ENCODE data around the gene ST6GAL1.
A peak's percentile ranks its signal among the peaks of the same experiment; 100 is the strongest.

ST6GAL1 gene

GRCh38 chr3:187098923-187099512, 168.7 kb downstream of the ST6GAL1 start:
- H3K27me3 ChIP-seq = no peaks in the 10 kb centered on the region
- no peak for DNase-seq
- H3K27ac ChIP-seq = no peak overlapping the region
- peaks cover 0 to 37% (median 23%) of the 10 kb centered on the region in 4 donors for H3K4me1 ChIP-seq
- H3K36me3 ChIP-seq = no peaks in the 10 kb centered on the region
- no peak for TF ChIP-seq CTCF (IDR thresholded peaks at IDR 0.05)
- H3K9me3 ChIP-seq = peaks cover 0 to 8% (median 0%) of the 10 kb centered on the region in 3 donors
- H3K4me3 ChIP-seq = no peak overlapping the region
- intact Hi-C loops (cut with DNase I; ENCODE audit: low total_unique reads) = no loop called here

- TF ChIP-seq CTCF (IDR thresholded peaks at IDR 0.05) = no peak
- intact Hi-C loops (cut with DNase I; ENCODE audit: low total_unique reads) = loop anchor here (10.0 kb wide), 1 partner anchor 167 kb away; the partner anchor contains the start of gene ST6GAL1
- Histone ChIP-seq H3K4me1 (peaks cover 0 to 58% (median 36%) of the 10 kb centered on the region in 4 donors), H3K9me3 (peaks cover 0 to 4% (median 0%) of the 10 kb centered on the region in 3 donors), H3K36me3 (no peaks in the 10 kb centered on the region), H3K27me3 (no peaks in the 10 kb centered on the region), H3K4me3 (peak overlapping the region; percentile 39 to 45), H3K27ac (peak overlapping the region; percentile 84)
- DNase-seq = peak; percentile 75 to 89
Observed at GRCh38 chr3:187101184-187102072, 171.1 kb downstream of the ST6GAL1 start.

DNA sequence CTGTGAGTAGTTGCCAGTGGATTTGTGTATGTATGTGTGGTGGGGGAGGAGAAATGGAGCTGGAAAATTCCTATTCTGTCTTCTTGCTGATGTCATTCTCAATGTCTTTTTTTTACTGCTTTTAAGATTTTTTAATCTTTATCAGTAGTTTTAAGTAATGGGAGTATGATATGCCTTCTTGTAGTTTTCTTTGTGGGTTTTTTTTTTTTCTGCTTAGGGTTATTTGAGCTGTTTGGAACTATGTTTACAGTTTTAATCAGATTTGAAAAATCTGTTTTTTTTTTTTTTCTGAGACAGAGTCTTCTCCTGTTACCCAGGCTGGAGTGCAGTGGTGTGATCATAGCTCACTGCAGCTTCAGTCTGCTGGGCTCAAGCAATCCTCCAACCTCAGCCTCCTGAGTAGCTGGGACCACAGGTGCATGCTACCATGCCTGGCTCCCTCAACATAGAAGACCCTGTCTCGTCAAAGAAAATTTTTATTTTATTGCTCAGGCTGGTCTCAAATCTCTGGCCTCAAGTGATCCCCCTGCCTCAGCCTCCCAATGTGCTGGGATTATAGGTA, 171.8 kb downstream of the ST6GAL1 start:
- peak in 1 of 2 donors; percentile 60 for DNase-seq
- no peaks in the 10 kb centered on the region for H3K36me3 ChIP-seq
- no peaks in the 10 kb centered on the region for H3K9me3 ChIP-seq
- no peak for TF ChIP-seq CTCF (IDR thresholded peaks at IDR 0.05)
- H3K27ac ChIP-seq = peak overlapping the region; percentile 84
- no peaks in the 10 kb centered on the region for H3K27me3 ChIP-seq
- intact Hi-C loops (cut with DNase I; ENCODE audit: low total_unique reads) = loop anchor here (10.0 kb wide), 1 partner anchor 167 kb away; the partner anchor contains the start of gene ST6GAL1
- peak overlapping the region; percentile 39 to 45 for H3K4me3 ChIP-seq
- H3K4me1 ChIP-seq = peaks cover 0 to 65% (median 36%) of the 10 kb centered on the region in 4 donors

DNA sequence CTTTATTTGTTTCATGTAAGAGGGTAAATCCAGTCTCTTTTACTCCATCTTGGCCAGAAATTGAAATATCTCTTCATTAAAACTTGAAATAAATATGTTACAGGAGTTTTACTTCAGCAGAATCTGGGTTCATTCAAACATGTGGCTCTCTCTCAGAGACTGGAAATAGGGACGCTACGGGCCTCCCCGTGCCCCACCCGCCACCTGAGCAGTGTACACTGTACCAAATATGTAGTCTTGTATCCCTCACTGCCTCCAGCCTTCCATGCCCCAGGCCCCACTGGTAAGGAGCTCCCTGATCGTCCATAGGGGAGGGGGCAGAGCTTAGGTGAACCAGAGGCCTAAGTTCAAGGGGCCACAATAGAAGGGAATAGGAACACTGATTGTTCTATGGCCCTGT, 172.9 kb downstream of the ST6GAL1 start:
- H3K27me3 ChIP-seq = no peaks in the 10 kb centered on the region
- no peaks in the 10 kb centered on the region for H3K36me3 ChIP-seq
- TF ChIP-seq CTCF (IDR thresholded peaks at IDR 0.05) = no peak
- peaks cover 0 to 76% (median 45%) of the 10 kb centered on the region in 4 donors for H3K4me1 ChIP-seq
- no peak overlapping the region for H3K4me3 ChIP-seq
- peak overlapping the region; percentile 84 for H3K27ac ChIP-seq
- no peak for DNase-seq
- intact Hi-C loops (cut with DNase I; ENCODE audit: low total_unique reads) = loop anchor here (10.0 kb wide), 1 partner anchor 168 kb away; the partner anchor contains the start of gene ST6GAL1
- no peaks in the 10 kb centered on the region for H3K9me3 ChIP-seq

- intact Hi-C loops (cut with DNase I; ENCODE audit: low total_unique reads) = loop anchor here (10.0 kb wide), 1 partner anchor 170 kb away; the partner anchor contains the start of gene ST6GAL1
Observed at GRCh38 chr3:187104342-187104741, 174.0 kb downstream of the ST6GAL1 start.

More at GRCh38 chr3:187104342-187104741, 174.0 kb downstream of the ST6GAL1 start:
- peaks cover 0 to 84% (median 50%) of the 10 kb centered on the region in 4 donors for H3K4me1 ChIP-seq
- H3K27me3 ChIP-seq = no peaks in the 10 kb centered on the region
- no peaks in the 10 kb centered on the region for H3K36me3 ChIP-seq
- H3K27ac ChIP-seq = peak overlapping the region; percentile 84
- H3K9me3 ChIP-seq = no peaks in the 10 kb centered on the region
- TF ChIP-seq CTCF (IDR thresholded peaks at IDR 0.05) = no peak
- peak overlapping the region; percentile 17 to 37 for H3K4me3 ChIP-seq
- peak in 1 of 2 donors; percentile 64 for DNase-seq

Data from tibial artery (tissue), 4 donors.